ENCODE data around the gene CYB5D1.

Gene CYB5D1

DNA sequence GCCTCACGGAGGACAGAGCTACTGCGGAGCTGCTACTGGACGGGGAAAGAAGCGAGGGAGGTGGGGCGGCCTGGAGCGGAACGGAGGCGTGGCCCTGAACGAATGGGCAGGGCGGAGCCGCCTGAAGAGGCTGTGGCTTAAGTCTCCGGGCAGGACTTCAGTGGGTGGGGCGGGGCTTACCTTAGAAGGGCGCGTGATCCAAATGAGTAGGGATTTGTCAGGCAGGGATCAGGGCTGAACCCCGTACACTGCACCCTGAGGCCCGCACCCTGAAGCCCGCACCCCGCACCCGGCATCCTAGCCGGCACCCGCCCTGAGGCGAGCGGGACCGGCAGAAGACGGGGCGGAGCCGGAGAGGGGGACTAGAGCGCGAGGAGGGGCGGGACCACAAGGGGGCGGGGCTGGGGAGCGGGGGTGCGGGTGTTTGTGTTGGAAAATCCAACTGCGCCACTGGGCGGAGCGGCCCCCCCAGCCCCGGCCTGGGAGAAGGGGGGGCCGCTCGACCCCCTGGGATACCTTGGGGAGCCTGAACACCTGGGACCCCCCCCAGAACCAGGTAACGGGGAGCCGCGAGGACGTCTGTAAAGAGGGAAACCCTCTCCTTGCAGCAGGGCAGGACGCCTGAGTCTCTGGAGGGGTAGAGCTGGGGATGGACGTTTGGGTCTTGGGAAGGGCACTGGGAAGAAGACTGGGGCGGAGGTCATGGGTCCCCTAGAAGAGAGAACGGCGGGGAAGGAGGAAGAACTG lies 23.8 kb upstream of the CYB5D1 start, which contains the start of gene KDM6B:
Gene KDM6B, plus strand, starts transcription at position 423 of the 747 bp plus-strand sequence. CDS start 11,338 bp downstream, outside the sequence.
- peak; percentile 86 for DNase-seq

DNA sequence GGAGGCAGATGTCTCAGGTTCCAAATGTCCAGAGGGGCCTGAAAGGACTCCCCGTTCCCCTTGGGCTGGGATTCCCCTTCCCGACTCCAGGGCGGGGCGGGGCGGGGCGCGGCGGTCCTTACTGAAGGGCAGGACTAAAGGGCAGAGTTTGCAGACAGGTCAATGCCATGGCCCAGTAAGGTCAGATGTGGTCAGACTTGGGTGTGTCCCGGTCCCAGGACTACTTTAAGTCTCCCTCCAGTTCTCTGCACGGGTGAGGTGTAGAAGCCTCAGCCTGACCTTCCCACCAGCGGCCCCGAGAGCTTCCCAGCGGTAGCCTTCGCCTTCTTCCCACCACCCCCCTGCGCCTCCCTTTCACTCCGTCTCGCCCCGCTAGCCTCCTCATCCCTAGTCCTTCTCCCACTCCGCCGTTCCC lies 23.3 kb upstream of the CYB5D1 start:
- no peak for DNase-seq

DNA sequence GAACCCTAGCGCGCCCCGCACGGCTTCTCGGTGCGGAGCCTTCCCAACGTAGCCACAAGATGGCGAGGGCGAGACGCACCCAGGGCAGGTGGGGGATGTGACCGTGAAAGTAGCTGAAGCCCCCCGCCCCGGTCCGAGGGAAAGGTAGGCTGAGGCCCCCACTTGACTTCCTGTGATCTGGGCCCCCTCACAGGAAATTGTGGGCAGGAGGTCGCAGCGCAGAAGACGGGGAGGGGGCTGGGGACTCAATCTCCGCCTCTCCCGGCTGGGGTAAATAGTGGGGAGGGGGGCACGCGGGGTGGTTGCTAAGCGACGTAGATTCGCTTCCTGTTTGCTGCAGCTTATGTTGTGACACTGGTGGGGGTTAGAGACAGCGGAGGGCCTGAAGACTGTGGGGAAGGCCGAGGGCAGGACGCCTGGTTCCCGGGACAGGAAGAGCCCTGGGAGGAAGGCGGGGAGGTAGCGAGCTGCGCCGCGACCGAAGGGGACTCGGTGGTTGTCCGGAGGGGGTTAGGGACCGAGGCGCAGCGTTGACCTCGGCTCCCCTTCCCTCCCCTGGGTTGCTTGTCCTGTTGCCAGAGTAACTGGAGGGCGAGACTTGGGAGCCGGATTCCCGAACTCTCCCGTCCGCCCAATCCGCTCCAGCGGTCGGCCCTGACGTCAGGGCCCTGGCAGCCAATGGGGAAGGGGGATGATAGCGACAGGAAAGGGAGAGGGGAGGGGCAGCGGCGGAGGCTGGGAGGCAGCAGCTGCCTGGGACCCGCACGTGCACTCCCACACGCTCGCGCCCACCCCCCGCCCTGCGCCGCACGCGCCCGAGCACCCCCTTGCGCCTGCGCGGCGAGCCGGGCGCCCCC lies 22.6 kb upstream of the CYB5D1 start:
- DNase-seq = peak; percentile 96

DNA sequence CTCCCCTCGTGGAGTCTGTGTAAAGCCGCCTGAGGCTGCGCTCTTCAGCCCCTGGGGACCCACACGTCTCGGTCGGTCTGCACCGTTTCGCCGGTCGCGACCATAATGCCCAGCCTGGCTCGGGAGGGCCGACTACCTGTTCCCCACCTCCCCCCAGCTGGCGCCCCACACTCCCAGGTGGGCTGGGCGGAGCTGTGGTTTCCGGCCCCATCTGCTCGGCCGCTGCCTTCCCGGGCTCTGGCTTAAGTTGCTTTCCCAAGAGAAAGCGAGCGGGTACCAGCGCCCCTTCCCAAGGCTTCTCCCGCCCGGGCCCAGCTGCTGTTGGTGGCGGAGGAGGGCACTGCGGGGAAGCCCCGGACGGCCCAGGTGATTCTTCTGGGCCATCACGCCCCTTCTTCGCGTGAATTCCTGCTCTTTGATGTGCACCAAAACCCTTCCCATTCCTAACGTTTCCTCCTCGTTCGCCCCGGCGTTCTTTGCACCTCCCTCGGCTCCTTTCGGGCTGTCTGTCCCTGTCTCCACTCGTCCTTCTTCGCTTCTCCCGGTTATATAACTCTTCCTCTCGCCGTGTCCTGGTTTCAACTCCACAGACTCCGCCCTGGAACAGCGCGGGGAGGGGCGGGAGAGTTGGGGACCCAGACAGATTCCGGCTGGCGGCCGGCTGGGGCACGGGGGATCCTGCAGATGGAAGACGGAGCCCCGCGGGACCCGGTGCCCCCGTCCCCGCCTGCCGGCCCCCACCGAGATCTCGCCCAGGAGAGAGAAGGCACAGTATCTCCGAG lies 21.8 kb upstream of the CYB5D1 start:
- no peak for DNase-seq

DNA sequence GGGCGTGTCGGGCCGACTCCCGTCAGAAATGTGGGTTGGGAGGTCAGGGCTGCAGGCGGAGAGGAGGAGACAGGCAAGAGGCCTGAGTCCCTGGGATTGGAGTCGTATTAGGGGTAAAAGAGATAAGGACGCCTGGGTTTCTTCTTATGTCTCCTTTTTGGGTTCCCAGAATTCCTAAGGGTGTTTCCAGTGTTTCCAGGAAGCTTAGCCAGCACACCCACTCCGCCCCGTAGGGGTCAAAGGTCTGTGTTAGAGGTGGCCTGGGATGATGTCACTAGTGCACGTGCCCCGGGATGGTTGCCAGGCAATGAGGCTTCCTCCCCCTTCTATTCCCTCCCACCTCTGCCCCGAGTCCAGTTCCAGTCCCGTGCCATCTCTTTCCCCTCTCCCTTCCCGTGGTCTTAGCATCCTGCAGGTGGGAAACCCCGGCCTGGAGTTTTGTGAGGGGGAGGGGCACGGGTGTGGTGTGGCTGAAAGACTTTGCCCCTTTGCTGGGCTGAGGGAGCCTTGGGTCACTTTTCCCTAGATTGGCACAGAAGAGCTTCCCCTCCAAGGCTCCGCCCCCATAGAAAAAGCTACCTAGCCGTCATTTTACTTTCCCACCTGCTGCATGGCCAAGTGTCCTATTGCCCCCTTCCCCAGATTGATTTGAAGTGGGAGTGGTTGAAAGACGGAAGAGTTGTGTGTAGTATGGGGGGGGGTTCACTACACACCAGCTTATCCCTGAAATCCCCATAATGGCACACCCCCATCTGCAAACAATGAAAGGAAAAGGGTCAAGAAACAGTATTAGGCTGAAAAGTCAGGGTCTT lies 21.0 kb upstream of the CYB5D1 start:
- peak; percentile 65 for DNase-seq

DNA sequence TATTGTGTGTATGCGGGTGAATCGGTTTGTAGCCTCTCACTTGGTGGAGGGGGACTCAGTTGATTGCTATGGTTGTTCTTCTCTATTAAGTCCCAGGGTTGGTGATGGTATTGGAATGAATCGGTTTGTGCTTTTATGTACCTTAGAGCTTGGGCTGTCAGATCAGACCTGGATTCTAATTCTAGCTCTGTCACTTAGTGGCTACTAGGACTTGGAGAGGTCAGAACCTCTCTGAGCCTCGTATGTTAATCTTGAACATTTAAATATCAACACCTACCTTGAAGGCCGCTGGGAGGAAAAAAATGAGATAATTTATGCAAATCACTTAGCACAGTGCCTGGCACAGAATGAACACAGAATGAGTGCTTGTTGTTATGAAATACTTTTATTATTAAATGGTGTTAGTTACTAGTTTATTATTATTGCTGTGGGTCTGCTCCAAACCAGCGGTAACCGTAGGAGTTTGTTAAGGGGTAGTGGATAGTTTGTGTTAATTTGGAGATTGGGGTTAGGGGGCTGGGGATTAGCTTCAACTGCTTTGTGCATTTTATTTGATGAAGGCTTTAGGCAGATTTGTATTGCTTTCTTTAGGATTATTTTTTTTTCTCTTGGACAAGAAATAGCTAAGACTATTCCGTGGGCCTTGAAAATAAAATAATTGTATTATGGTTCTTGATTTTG lies 20.3 kb upstream of the CYB5D1 start:
- no peak for DNase-seq

DNA sequence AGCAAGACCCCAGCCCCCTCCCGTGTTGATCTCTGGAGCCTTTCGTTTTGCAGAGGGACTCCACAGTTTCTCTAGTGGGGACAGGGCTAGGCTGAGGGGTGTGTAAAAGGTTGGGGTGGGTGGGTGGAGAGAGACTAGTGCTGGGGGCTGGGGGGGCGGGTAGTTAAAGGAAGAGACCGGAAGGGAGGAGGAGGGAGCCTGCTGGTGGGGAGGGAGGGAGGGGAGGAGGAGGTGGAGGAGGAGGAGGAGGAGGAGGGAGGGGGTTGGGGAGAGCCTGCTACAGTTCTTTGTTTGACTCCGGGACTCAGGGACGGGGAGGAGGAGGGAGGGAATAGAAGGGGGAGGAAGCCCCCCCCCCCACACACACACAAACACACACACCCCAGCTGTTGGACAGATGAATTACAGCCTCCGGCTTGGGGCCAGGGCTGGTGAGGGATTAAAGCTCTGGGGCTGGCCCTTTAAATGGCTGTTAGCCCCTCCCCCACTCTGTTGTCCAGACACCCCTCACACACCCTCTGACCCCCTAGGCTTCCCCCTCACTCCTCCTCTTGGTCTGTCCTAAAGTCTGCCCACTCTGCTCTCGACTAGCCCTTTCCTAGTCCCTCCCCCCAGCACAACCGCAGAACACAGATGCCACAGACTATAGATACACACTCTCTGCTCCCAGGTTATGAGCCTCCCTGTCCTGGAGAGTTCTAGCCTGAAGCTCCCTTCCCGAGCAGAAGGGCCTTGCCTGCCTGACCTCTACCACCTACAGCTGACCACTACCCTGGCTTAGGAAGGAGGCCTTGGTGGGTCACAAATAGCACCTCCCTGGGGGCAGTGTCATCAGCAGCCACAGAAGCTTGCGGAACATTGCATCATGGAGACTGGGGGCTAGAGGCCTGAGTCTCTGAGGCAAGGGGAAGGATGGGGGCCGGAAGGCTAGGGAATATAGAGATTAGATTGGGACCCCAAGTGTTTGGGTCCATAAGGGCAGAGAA lies 19.4 kb upstream of the CYB5D1 start:
- peak; percentile 20 for DNase-seq

DNA sequence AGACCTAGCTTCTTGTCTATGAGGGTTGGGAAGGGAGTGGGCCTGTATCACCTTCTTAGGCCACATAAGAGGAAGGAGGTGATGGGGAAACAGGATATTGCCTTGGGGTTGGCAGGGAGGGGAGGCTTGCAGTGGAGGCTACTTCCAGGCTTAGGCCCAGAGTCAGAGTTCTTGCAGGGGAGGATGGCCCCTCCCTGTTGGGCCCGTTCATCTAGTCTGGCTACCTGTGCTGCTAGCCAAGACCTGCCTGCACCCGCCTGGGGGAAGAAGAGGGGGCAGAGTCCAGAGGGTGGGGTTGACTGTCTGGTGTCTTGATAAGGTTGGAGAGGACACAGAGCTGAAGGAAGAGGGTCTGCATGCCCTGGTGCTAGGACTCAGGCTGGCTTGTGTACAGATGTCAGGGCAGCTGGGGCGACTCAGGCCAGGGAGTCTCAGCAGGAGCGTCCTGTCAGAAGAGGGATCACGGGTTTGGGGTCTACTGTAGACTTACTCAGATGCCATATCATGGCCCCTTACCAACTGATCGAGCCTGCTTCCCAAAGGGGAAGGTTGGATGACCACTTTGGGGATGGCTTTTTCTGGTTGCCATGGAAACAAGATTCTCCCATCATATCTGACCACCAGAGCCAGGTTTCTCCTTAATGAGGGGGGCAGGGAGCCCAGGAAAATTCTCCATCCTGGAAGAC lies 18.5 kb upstream of the CYB5D1 start:
- DNase-seq = no peak

DNA sequence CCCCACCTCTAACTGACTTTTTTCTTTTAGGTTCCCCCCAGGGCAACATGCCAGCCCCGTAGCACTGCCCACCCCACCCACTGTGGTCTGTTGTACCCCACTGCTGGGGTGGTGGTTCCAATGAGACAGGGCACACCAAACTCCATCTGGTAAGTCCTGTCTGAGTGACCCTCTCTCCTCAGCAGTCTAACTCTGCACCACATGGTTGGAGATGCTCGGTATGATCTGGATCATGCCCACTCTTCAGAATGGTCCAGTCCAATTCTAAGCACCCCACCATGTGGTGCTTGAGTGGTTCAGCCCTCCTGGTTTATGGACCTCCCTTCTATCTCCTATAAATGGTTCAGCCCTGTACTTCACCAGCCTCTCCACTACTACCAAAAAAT lies 17.9 kb upstream of the CYB5D1 start:
- DNase-seq = no peak

DNA sequence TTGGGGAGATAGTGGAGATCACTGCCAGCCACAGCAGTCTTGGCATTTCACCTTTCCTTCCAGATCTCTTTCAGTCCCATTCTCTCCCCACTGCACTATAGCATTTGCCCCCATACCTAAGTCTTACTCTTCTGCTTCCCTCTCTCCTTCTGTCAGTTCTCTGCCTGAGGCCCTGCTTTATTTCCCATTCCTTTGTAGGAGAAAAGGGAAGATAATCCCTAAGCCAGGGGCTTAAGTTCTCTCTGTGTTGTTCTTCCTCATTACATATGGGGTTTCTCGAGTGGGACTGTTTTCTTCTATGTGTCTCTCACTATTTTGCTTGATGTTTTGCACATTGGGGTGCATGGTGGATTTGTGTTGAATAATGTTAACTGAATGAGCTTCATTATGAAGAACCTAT lies 17.4 kb upstream of the CYB5D1 start:
- DNase-seq = no peak

DNA sequence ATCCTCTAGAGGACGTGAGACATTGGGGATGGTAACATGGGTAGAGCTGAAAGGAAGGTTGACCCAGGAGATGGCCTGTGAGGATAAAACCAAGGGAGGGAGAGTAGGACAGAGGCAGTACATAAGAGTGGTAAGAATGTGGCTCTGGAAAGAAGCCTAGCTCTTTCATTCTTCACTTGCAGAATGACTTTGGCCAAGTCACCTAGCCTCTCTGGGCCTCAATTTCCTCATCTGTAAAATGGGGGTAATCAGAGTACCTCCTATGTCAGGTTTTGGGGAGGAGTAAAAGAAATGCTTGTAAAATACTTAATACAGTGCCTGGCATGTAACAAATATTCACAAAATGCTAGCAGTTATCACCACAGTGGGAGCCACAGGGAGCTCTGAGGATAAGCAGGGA lies 16.9 kb upstream of the CYB5D1 start:
- no peak for DNase-seq

DNA sequence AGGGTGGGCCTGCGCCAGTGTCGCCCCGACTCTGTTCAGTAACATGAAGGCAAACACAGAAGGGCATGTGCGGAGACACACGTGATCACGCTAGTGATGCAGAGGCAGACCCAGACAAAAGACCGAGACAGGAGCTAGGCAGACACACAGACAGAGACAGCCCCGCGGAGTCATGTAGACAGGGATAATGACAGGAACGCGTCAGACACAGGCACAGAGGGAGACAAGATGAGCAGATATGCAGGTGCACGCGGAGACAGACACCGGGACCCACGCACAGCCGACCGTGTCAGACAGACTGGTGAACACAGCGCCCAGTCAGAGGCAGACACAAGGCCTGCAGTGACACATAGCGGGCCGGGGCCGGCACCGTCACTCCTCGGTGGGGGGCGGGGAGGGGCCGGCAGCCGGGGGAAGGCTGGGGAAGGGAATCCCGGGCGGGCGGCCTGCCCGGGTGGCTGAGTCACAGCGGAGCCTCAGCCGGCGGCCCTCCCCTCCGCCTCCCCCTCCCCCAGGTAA lies 16.3 kb upstream of the CYB5D1 start:
- DNase-seq = peak; percentile 85

DNA sequence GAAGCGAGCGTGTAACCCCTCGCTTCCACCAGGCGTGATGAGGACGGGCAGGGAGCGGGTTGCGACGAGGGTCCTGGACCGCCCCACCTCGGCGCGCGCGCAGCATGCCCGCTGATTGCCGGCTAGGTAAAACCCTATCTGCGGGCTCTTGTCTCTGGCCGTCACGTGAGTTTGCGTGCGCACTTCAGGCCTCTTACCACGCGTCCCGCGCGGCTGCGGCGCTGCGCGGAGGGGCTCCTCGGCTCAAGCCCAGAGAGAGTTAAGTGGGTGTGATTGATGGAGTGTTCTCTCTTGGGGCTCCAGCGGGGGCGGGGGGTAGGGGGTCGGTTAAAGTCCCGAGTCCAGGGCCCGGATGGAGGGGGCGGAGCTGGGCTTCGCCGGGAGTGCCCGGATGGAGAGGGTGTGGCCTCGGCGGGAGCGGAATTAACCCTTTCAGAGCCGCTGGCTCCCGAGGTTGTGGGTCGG lies 15.9 kb upstream of the CYB5D1 start:
- DNase-seq = peak; percentile 56

DNA sequence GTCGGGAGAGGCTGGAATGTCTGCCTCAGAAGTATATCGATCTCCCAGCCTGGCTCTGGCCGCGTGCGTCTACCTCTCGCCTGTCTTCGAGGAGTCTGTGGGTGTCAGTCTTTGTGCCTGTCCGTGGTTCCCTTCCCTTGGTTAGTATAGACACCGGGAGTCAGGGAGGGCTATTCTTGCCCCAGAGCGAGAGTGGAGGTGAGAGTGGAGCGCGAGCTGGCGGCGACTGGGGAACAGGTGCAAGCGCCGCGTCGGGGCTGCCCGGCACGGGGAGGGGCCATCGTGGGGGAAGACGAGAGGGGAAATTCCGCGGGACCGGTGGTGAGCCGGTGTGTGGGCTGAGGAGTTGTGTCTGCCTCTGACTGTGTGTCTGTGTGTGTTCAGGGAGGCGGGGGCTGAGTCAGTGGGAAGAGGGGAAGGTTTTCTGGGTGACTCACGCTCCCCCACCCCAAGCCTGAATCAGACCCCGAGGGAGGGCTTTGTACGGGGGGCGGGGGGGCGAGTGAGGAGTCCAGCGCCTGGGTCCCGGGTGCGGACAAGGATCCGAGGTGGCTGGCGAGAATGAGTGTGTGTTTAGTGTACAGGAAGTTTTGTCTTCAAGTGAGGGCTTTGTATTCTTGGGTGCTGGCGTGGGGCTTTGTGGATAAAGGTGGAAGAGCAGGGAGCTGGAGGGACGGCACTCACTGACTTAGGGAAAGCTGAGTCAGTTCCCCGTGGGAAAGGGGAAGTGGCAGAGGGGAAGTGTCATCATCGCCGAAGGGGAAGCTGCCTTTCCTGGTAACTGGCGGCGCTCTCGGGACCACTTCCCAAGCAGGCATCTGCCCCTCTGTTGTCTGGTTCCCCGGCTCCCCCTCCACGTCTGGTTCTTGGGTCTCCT lies 15.2 kb upstream of the CYB5D1 start:
- DNase-seq = peak; percentile 85

DNA sequence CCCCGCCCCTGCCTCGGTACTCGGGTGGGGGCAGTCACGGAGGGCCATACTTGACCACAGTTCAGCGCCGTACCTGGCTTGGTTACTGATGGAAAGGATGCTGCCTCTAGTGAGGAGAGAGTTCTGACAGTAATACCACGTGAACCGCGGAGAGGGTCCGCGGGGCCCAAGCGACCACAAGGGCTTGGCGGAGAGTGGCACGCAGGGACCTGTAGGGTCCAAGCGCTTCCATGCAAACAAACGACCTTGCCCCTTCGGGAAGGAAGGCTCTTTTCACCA lies 14.6 kb upstream of the CYB5D1 start:
- no peak for DNase-seq

DNA sequence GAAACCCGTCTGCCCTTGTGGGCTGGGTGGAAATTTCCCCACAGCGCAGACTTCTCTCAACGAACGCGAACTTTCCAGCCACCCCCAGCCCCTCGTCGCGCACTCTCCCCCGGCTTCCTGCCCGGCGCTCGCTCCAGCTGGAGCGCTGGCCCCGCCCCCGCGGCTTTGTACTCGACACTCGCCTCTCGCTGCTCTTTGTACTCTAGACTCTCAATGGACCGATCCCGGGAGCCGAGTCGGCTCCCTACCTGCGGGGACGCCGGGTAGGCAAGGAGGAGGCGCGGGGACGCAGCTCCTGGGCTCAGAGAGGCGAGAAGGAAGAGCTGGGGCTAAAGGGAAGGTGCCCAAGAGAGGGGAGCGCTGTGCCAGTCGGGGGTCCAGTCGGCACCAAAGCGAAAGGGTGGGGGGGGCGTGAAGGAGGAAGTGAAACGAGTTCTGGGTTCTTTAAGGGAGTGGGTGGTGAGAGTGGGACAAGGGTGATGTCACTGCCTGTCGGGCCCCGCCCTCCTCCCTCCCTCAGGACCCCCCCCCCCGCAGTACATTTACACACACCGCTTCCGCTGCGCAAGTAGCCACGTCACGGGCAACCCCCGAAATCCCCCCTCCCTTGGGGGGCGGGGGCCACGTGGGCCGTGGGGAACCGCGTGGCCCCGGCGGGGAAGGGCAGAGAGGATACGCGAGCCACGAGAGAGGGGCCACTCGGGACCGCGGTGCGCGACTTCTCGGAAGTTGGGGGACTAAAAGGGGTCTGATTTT lies 14.1 kb upstream of the CYB5D1 start:
- DNase-seq = peak; percentile 60

DNA sequence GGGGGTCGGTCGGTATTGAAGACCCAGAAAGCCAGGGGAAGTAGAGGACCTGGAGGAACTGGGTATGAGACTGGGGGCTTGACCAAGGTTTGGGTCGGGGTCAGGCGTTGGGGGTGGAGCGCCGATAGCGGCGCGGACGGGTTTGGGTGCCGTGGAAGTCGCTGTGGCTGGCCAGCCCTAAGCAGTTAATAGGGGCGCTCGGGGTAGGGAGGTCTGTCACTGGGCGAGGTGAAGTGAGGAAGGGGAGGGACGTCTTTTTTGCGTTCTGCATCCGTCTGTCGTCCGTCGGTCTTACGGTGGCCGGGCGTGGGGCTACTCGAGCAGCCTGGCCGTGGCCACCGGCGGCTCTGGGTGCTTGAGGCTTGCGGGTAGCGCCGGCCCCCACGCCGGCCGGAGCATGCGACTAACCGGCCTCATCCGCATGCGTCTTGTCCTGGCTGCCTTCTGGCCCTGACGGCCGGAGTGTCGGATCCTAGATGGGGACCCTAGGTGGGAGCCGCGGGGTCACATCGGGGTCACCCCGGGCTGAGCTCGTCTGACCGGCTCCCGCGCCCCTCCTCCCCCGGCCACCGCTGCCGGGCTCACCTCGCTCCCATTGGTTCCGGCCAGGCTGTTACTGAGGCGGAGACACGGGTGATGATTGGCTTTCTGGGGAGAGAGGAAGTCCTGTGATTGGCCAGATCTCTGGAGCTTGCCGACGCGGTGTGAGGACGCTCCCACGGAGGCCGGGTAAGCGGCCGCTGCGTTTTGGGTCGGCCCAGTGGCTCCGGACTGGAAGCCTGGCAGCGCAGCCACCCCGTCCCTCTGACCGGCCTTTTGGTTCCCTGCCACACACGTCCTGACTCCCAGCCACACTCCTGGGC lies 13.3 kb upstream of the CYB5D1 start:
- DNase-seq = peak; percentile 88

All from amniotic stem cell (primary cell).